ENCODE measurements around the gene CYP1A1.
A peak's percentile ranks its signal among the peaks of the same experiment; 100 is the strongest.

Gene CYP1A1

GRCh38 chr15:74722591-74722990, 2.7 kb downstream of the CYP1A1 start:
- peaks cover 58% of the 10 kb centered on the region for H3K27me3 ChIP-seq

GRCh38 chr15:74716651-74717050, 8.7 kb downstream of the CYP1A1 start:
- H3K9me3 ChIP-seq, result no peaks in the 10 kb centered on the region
- no peak for TF ChIP-seq CTCF (IDR thresholded peaks at IDR 0.05)
- no peaks in the 10 kb centered on the region for H3K36me3 ChIP-seq

More at GRCh38 chr15:74722591-74722990, 2.7 kb downstream of the CYP1A1 start:
- no peaks in the 10 kb centered on the region for H3K36me3 ChIP-seq
- no peak overlapping the region for H3K4me3 ChIP-seq (ENCODE audit: low read depth in 1 of 2, low read length in 1 of 2)
- no peak for TF ChIP-seq CTCF (IDR thresholded peaks at IDR 0.05)
- H3K9me3 ChIP-seq, result no peaks in the 10 kb centered on the region
- peaks cover 14% of the 10 kb centered on the region in 2 experiments for H3K4me1 ChIP-seq (ENCODE audit: control insufficient read depth in 1 of 2, insufficient read depth in 1 of 2, low read depth in 1 of 2, low read length in 1 of 2)
- H3K27ac ChIP-seq, result no peak overlapping the region

GRCh38 chr15:74712311-74712710, 13.0 kb downstream of the CYP1A1 start:
- no peak for TF ChIP-seq CTCF (IDR thresholded peaks at IDR 0.05)
- no peaks in the 10 kb centered on the region for H3K36me3 ChIP-seq
- H3K4me3 ChIP-seq (ENCODE audit: low read depth in 1 of 2, low read length in 1 of 2), result no peak overlapping the region
- H3K27me3 ChIP-seq, result no peaks in the 10 kb centered on the region
- peaks cover 48 to 58% of the 10 kb centered on the region in 2 experiments for H3K4me1 ChIP-seq (ENCODE audit: control insufficient read depth in 1 of 2, insufficient read depth in 1 of 2, low read depth in 1 of 2, low read length in 1 of 2)
- peak overlapping the region; percentile 35 for H3K27ac ChIP-seq
- H3K9me3 ChIP-seq, result no peaks in the 10 kb centered on the region

More at GRCh38 chr15:74716651-74717050, 8.7 kb downstream of the CYP1A1 start:
- H3K27me3 ChIP-seq, result no peaks in the 10 kb centered on the region
- H3K4me3 ChIP-seq (ENCODE audit: low read depth in 1 of 2, low read length in 1 of 2), result no peak overlapping the region
- H3K27ac ChIP-seq, result peak overlapping the region; percentile 47
- peaks cover 20 to 26% of the 10 kb centered on the region in 2 experiments for H3K4me1 ChIP-seq (ENCODE audit: control insufficient read depth in 1 of 2, insufficient read depth in 1 of 2, low read depth in 1 of 2, low read length in 1 of 2)

- Histone ChIP-seq H3K9me3 (no peaks in the 10 kb centered on the region), H3K27me3 (peaks cover 9% of the 10 kb centered on the region), H3K27ac (peak overlapping the region; percentile 80), H3K36me3 (no peaks in the 10 kb centered on the region), H3K4me3 (ENCODE audit: low read depth in 1 of 2, low read length in 1 of 2) (peak overlapping the region; percentile 23 to 27), H3K4me1 (ENCODE audit: control insufficient read depth in 1 of 2, insufficient read depth in 1 of 2, low read depth in 1 of 2, low read length in 1 of 2) (peaks cover 40 to 45% of the 10 kb centered on the region in 2 experiments)
- TF ChIP-seq CTCF (IDR thresholded peaks at IDR 0.05), result no peak
These were observed 14.8 kb downstream of the CYP1A1 start for GRCh38 chr15:74710319-74711094.

GRCh38 chr15:74709892-74710291, 15.4 kb downstream of the CYP1A1 start:
- peaks cover 14% of the 10 kb centered on the region for H3K27me3 ChIP-seq
- H3K9me3 ChIP-seq, result no peaks in the 10 kb centered on the region
- H3K36me3 ChIP-seq, result no peaks in the 10 kb centered on the region
- peaks cover 40 to 45% of the 10 kb centered on the region in 2 experiments for H3K4me1 ChIP-seq (ENCODE audit: control insufficient read depth in 1 of 2, insufficient read depth in 1 of 2, low read depth in 1 of 2, low read length in 1 of 2)
- H3K27ac ChIP-seq, result peak overlapping the region; percentile 80
- peak overlapping the region; percentile 23 to 27 for H3K4me3 ChIP-seq (ENCODE audit: low read depth in 1 of 2, low read length in 1 of 2)
- no peak for TF ChIP-seq CTCF (IDR thresholded peaks at IDR 0.05)
